Measurements from ENCODE around the gene PTMA. TPM values are rescaled to one million over a fixed set of nuclear protein-coding genes. Genes with fewer than 3 reads are reported as not detected.

The PTMA gene
- total and polyA plus RNA-seq, 2 experiments from 2014 or later = 597 to 727 TPM

GRCh38 chr2:231752061-231752460 is 43.7 kb downstream of the PTMA start:
- no peak for DNase-seq (ENCODE audit: low spot score)
- Histone ChIP-seq H3K4me3 (no peak overlapping the region), H2AFZ (no peak overlapping the region), H3K9me3 (ENCODE audit: low read depth) (no peaks in the 10 kb centered on the region), H3K36me3 (replicated peaks; ENCODE audit: insufficient read depth, low read depth) (no peaks in the 10 kb centered on the region), H3K4me2 (no peak overlapping the region), H4K20me1 (ENCODE audit: insufficient read depth, poor library complexity, severe bottlenecking) (no peaks in the 10 kb centered on the region), H3K27ac (no peak overlapping the region), H3K27me3 (no peaks in the 10 kb centered on the region), H3K4me1 (ENCODE audit: insufficient read depth) (no peaks in the 10 kb centered on the region), H3K9me2 (replicated peaks; ENCODE audit: insufficient read depth) (no peaks in the 10 kb centered on the region), H3K79me2 (no peaks in the 10 kb centered on the region)
- TF ChIP-seq EZH2 (IDR thresholded peaks at IDR 0.05; ENCODE audit: borderline replicate concordance) (no peak), EZH2phosphoT487 (IDR thresholded peaks at IDR 0.05; ENCODE audit: low read depth, severe bottlenecking, unreplicated experiment) (no peak)
- TF ChIP-seq, protein P1, sequence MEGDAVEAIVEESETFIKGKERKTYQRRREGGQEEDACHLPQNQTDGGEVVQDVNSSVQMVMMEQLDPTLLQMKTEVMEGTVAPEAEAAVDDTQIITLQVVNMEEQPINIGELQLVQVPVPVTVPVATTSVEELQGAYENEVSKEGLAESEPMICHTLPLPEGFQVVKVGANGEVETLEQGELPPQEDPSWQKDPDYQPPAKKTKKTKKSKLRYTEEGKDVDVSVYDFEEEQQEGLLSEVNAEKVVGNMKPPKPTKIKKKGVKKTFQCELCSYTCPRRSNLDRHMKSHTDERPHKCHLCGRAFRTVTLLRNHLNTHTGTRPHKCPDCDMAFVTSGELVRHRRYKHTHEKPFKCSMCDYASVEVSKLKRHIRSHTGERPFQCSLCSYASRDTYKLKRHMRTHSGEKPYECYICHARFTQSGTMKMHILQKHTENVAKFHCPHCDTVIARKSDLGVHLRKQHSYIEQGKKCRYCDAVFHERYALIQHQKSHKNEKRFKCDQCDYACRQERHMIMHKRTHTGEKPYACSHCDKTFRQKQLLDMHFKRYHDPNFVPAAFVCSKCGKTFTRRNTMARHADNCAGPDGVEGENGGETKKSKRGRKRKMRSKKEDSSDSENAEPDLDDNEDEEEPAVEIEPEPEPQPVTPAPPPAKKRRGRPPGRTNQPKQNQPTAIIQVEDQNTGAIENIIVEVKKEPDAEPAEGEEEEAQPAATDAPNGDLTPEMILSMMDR (IDR thresholded peaks at IDR 0.05; ENCODE audit: poor library complexity) = no peak
- WGBS (ENCODE audit: low lambda C conversion rate, missing lambda C conversion rate) = 80% methylated on average over 2 of the region's 2 CpGs

DNA sequence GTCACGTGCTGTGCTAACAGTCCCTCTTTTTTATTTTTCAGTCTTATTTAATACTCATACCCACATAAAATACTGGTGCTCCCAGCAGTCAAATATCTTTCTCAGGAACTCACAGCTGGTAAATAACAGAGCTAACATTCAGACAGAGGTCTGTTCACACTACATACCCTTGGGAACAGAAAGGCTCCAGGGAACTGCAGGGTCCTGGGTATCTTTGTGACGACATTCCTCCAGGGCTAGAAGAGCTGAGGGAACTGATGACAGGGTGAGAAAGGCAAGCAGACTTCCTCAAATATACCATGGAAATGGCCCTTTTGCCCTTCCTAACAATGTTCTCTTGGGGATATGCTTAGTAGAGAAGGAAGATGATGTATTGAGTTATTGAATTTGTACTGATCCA is 53.4 kb downstream of the PTMA start:
- H4K20me1 ChIP-seq (ENCODE audit: insufficient read depth, poor library complexity, severe bottlenecking) = no peaks in the 10 kb centered on the region

More for the DNA sequence above, 53.4 kb downstream of the PTMA start:
- Histone ChIP-seq H3K4me1 (ENCODE audit: insufficient read depth) (no peaks in the 10 kb centered on the region), H3K9me3 (ENCODE audit: low read depth) (no peaks in the 10 kb centered on the region), H2AFZ (no peak overlapping the region), H3K79me2 (no peaks in the 10 kb centered on the region), H3K36me3 (replicated peaks; ENCODE audit: insufficient read depth, low read depth) (no peaks in the 10 kb centered on the region), H3K27me3 (no peaks in the 10 kb centered on the region), H3K9me2 (replicated peaks; ENCODE audit: insufficient read depth) (no peaks in the 10 kb centered on the region), H3K27ac (no peak overlapping the region), H3K4me2 (no peak overlapping the region), H3K4me3 (no peak overlapping the region)
- DNase-seq (ENCODE audit: low spot score) = no peak
- TF ChIP-seq, protein P1 (IDR thresholded peaks at IDR 0.05; ENCODE audit: poor library complexity) = no peak
- TF ChIP-seq EZH2phosphoT487 (IDR thresholded peaks at IDR 0.05; ENCODE audit: low read depth, severe bottlenecking, unreplicated experiment) = no peak
- 69% methylated on average over 2 of the region's 2 CpGs for WGBS (ENCODE audit: low lambda C conversion rate, missing lambda C conversion rate)

Small RNAs within 50 kb of the gene (small RNA-seq; reads per million reads assigned to genes)
- not detected for gene RF00015

Other genes with a start within 250 kb of the PTMA start
- gene NCL, start 244.0 kb upstream of the PTMA start, total RNA-seq = 137 and 193 TPM in 2 replicates
- 349 and 368 TPM in 2 replicates for gene NCL, start 244.0 kb upstream of the PTMA start, polyA plus RNA-seq
- gene NMUR1, start 178.1 kb upstream of the PTMA start, total RNA-seq = 0.33 and 0.48 TPM in 2 replicates
- gene NMUR1, start 178.1 kb upstream of the PTMA start, polyA plus RNA-seq = 0.37 TPM in 1 of 2 replicates, not detected in the other
- not detected in 2 replicates for gene TEX44, start 115.7 kb upstream of the PTMA start, total RNA-seq
- not detected in 2 replicates for gene TEX44, start 115.7 kb upstream of the PTMA start, polyA plus RNA-seq
- gene PDE6D, start 72.8 kb downstream of the PTMA start, total RNA-seq = 19.3 and 22.7 TPM in 2 replicates
- 23.3 and 26.3 TPM in 2 replicates for gene PDE6D, start 72.8 kb downstream of the PTMA start, polyA plus RNA-seq
- gene COPS7B, start 77.9 kb downstream of the PTMA start, total RNA-seq = 15.9 and 16.3 TPM in 2 replicates
- 30.8 and 40.3 TPM in 2 replicates for gene COPS7B, start 77.9 kb downstream of the PTMA start, polyA plus RNA-seq
- gene NPPC, start 217.9 kb downstream of the PTMA start, total RNA-seq = not detected in 2 replicates
- 1.8 TPM in 1 of 2 replicates, not detected in the other for gene NPPC, start 217.9 kb downstream of the PTMA start, polyA plus RNA-seq

Measured in hepatocyte (in vitro differentiated cells).